Panc1 (cell line): ENCODE measurements around the gene USP10. TPM values are rescaled to one million over a fixed set of nuclear protein-coding genes. Genes with fewer than 3 reads are reported as not detected.

Experiments
- ATAC-seq: fragments of 200-7000 bp; cut with Tn5 transposase; 2 replicates; pipeline ENCODE4 v1.9.1; 2020; ENCODE audit warnings: mild to moderate bottlenecking, moderate library complexity
- BruUV-seq: library from RNA; stranded (reverse); fragments of 400-500 nt; replicated peaks from 2 replicates; lab custom pipeline; 2021; lab: Mats Ljungman, UMichigan
- CTCF ChIA-PET: fragments of 300-600 bp; sonication (Branson Sonifier 250); formaldehyde crosslinking; loops from one replicate; lab custom pipeline; 2022; ENCODE audit warnings: antibody characterized with exemption; lab: Charles Lee
- POLR2A ChIA-PET: fragments of 300-600 bp; sonication (Branson Sonifier 250); formaldehyde crosslinking; loops from one replicate; lab custom pipeline; 2022; ENCODE audit warnings: antibody characterized with exemption; lab: Charles Lee
- DNase-seq: peaks from one replicate; pipeline ENCODE4 v3.0.0-alpha.2; 2010; ENCODE audit warnings: low read depth, low spot score
- H3K27ac ChIP-seq: 2 replicates; pipeline ENCODE4 v1.5.1; 2011; ENCODE audit warnings: mild to moderate bottlenecking, low read length, inconsistent platforms
- H3K27me3 ChIP-seq: fragments of 200-500 bp; sonication (Bioruptor generic); 2 replicates; pipeline ENCODE4 v1.6.0; 2014; ENCODE audit warnings: low read length, inconsistent platforms; ENCODE audit not compliant: control insufficient read depth, insufficient read depth
- H3K36me3 ChIP-seq: fragments of 200-500 bp; sonication (Bioruptor generic); 2 replicates; pipeline ENCODE4 v1.5.1; 2014; ENCODE audit warnings: inconsistent platforms, mild to moderate bottlenecking, low read length, moderate library complexity; ENCODE audit not compliant: control insufficient read depth, insufficient read depth
- H3K4me1 ChIP-seq: 2 replicates; pipeline ENCODE4 v1.5.1; 2011; ENCODE audit warnings: inconsistent platforms, mild to moderate bottlenecking, low read length, moderate library complexity; ENCODE audit not compliant: control insufficient read depth, insufficient read depth
- H3K4me3 ChIP-seq, 2 experiments: 2 replicates each; pipeline ENCODE4 v1.5.1; 2011 to 2012; ENCODE audit warnings: low read depth in 2 of 2, low read length in 2 of 2, mild to moderate bottlenecking in 2 of 2, inconsistent platforms in 1 of 2, moderate library complexity in 1 of 2
- H3K9me3 ChIP-seq: fragments of 200-500 bp; sonication (Bioruptor generic); 2 replicates; pipeline ENCODE4 v1.5.1; 2014; ENCODE audit warnings: low read depth, mild to moderate bottlenecking, inconsistent platforms, low read length, moderate library complexity; ENCODE audit not compliant: control insufficient read depth, insufficient read depth
- POLR2AphosphoS5 ChIP-seq: IDR thresholded peaks from 2 replicates; pipeline ENCODE4 v1.6.1; 2012; ENCODE audit warnings: mild to moderate bottlenecking, low read depth, low read length, moderate library complexity
- SIN3A ChIP-seq: IDR thresholded peaks from 2 replicates; pipeline ENCODE4 v1.6.1; 2012; ENCODE audit warnings: low read depth, mild to moderate bottlenecking, low read length, moderate library complexity, borderline replicate concordance; ENCODE audit not compliant: insufficient read depth
- TCF7L2 ChIP-seq: IDR thresholded peaks from 2 replicates; pipeline ENCODE4 v1.6.1; 2011; ENCODE audit warnings: mild to moderate bottlenecking, low read depth, low read length, inconsistent platforms
- in situ Hi-C: cut with HindIII; loops from 2 replicates; pipeline ENCODE4 v1.10.0; 2016; ENCODE audit warnings: low sequenced_read_pairs, low pct_unique_long_range_greater_than_20kb
- intact Hi-C: fragments of 100-400 bp; cut with micrococcal nuclease; formaldehyde crosslinking; loops from one replicate; pipeline ENCODE4 v1.10.0; 2022; ENCODE audit not compliant: unreplicated experiment
- total RNA-seq: library from RNA; stranded (reverse); gene quantifications from one replicate; pipeline ENCODE4 v1.2.1, GENCODE V29; 2021; ENCODE audit not compliant: unreplicated experiment
- TF ChIP-seq, protein P1 (sequence below): fragments of 450-650 bp; IDR thresholded peaks from 2 replicates; pipeline ENCODE4 v1.5.1; 2017; ENCODE audit warnings: mild to moderate bottlenecking
- TF ChIP-seq, protein P2 (sequence below), 2 experiments: IDR thresholded peaks; 2 replicates each; pipeline ENCODE4 v1.6.1; 2011 to 2012; ENCODE audit warnings: low read depth in 2 of 2, control low read depth in 1 of 2, low read length in 1 of 2, mild to moderate bottlenecking in 1 of 2, moderate library complexity in 1 of 2; ENCODE audit not compliant: insufficient read depth in 1 of 2

The USP10 gene
- total RNA-seq, 1 experiment from 2014 or later: 77.4 TPM

DNA sequence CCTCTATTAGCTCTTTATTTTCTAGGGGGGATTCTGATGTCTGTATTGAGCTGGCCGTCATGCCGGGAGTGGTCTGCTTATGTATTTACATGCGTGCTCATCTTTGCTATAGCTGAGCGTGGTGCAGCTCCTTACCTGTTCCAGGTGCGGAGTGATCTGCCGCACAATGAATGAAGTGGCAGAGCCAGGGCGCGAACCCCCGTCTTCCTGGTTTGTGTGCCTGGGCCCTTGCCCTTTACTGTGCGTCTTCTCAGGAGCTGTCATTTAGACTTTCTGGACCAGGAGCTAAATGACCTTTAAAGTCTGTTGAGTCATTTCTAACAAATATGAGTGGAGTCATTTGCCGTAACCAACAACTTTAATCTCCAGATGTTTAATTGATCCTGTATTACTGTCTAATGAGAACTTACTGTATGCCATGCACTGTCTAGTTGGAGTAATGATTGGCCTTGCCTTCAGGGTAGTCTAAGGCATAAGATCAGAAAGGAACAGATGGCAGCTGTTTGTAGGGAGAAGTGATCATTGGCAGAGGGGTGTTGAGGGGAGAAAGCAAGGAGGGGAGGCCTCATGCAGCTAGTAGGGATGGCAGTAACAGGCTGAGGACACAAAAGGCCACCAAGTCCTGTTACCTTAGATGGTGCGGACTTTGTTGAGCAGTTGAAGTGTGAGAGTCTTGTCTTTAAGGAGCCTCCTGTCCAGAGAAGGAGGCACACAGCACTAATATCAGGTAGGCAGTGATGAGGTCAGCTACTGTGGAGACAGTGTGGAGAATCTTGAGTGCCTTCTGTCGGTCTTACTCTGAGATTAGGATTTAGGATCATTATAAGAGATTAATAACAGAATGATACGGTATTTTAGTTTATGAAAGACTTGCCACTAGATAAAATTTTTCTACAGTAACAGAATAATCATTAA lies 53.9 kb downstream of the USP10 start:
- in situ Hi-C loops: no loop called here
- BruUV-seq: no TSS peak
- peak overlapping the region; percentile 29; the same call in 1 of the 2 replicates for H3K27ac ChIP-seq

DNA sequence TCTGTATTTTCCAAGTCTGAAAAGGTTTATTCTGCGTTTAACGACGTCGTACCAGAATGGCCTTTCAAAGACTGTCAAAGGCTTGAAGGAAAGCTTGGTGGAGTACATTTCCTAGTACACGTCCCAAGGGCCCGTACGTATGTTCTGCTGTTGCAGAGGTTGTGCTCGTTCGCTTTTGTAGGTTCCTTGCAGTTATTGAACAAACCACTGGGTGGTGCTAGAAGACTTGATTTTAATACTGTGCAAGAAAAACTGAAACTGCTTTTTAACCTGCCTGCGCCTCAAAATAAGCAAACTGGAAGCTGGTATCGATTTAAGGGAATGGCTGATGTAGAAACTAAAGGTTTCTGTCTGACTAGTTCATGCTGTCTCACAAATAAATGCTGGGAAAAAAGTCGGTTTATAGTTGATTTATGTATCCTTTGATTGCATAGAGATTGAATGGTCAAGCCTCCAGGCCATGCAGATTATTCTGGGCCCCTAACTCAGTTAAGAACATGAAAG lies 54.6 kb downstream of the USP10 start:
- BruUV-seq: no TSS peak
- Histone ChIP-seq H3K27ac (peak overlapping the region; percentile 29; the same call in 1 of the 2 replicates), H3K27me3 (no peaks in the 10 kb centered on the region), H3K36me3 (peaks cover 2% of the 10 kb centered on the region; the same call in 1 of the 2 replicates), H3K4me1 (peaks cover 15% of the 10 kb centered on the region), H3K9me3 (no peaks in the 10 kb centered on the region), H3K4me3 (no peak overlapping the region)
- ATAC-seq (peak; percentile 94), DNase-seq (no peak)
- intact Hi-C loops (loop anchor here (5.0 kb wide), 2 partner anchors 198 to 218 kb away; no protein-coding TSS in a partner anchor), in situ Hi-C loops (no loop called here)
- TF ChIP-seq, protein P1, sequence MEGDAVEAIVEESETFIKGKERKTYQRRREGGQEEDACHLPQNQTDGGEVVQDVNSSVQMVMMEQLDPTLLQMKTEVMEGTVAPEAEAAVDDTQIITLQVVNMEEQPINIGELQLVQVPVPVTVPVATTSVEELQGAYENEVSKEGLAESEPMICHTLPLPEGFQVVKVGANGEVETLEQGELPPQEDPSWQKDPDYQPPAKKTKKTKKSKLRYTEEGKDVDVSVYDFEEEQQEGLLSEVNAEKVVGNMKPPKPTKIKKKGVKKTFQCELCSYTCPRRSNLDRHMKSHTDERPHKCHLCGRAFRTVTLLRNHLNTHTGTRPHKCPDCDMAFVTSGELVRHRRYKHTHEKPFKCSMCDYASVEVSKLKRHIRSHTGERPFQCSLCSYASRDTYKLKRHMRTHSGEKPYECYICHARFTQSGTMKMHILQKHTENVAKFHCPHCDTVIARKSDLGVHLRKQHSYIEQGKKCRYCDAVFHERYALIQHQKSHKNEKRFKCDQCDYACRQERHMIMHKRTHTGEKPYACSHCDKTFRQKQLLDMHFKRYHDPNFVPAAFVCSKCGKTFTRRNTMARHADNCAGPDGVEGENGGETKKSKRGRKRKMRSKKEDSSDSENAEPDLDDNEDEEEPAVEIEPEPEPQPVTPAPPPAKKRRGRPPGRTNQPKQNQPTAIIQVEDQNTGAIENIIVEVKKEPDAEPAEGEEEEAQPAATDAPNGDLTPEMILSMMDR: peak; percentile 80
- TF ChIP-seq POLR2AphosphoS5: no peak
- ChIA-PET POLR2A (no interaction called here), CTCF (interaction anchor here (0.6 to 3.1 kb wide), 7 partner anchors 16 to 217 kb away, joined by 3 to 12 read pairs (median 4); no protein-coding TSS in a partner anchor)

More for the DNA sequence above, 53.9 kb downstream of the USP10 start:
- TF ChIP-seq, protein P1: no peak
- TF ChIP-seq SIN3A (no peak), POLR2AphosphoS5 (no peak), TCF7L2 (no peak)
- TF ChIP-seq, protein P2, sequence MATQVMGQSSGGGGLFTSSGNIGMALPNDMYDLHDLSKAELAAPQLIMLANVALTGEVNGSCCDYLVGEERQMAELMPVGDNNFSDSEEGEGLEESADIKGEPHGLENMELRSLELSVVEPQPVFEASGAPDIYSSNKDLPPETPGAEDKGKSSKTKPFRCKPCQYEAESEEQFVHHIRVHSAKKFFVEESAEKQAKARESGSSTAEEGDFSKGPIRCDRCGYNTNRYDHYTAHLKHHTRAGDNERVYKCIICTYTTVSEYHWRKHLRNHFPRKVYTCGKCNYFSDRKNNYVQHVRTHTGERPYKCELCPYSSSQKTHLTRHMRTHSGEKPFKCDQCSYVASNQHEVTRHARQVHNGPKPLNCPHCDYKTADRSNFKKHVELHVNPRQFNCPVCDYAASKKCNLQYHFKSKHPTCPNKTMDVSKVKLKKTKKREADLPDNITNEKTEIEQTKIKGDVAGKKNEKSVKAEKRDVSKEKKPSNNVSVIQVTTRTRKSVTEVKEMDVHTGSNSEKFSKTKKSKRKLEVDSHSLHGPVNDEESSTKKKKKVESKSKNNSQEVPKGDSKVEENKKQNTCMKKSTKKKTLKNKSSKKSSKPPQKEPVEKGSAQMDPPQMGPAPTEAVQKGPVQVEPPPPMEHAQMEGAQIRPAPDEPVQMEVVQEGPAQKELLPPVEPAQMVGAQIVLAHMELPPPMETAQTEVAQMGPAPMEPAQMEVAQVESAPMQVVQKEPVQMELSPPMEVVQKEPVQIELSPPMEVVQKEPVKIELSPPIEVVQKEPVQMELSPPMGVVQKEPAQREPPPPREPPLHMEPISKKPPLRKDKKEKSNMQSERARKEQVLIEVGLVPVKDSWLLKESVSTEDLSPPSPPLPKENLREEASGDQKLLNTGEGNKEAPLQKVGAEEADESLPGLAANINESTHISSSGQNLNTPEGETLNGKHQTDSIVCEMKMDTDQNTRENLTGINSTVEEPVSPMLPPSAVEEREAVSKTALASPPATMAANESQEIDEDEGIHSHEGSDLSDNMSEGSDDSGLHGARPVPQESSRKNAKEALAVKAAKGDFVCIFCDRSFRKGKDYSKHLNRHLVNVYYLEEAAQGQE (IDR thresholded peaks at IDR 0.05; ENCODE audit: insufficient read depth in 1 of 2, low read depth in 2 of 2, low read length in 1 of 2): no peak
- Histone ChIP-seq H3K4me3 (no peak overlapping the region), H3K36me3 (no peaks in the 10 kb centered on the region; the same call in 1 of the 2 replicates), H3K4me1 (peaks cover 15% of the 10 kb centered on the region), H3K9me3 (no peaks in the 10 kb centered on the region), H3K27me3 (no peaks in the 10 kb centered on the region)
- DNase-seq: no peak
- peak; percentile 69 for ATAC-seq
- ChIA-PET CTCF (interaction anchor here (0.6 to 3.1 kb wide), 8 partner anchors 42 to 218 kb away, joined by 3 to 12 read pairs (median 4); no protein-coding TSS in a partner anchor), POLR2A (no interaction called here)
- intact Hi-C loops: loop anchor here (5.0 kb wide), 2 partner anchors 199 to 219 kb away; no protein-coding TSS in a partner anchor
